HEK293T (cell line): ENCODE data around the gene KCNA1.

Experiments used
- ARNT ChIP-seq: fragments of 450-650 bp; IDR thresholded peaks from 2 replicates; pipeline ENCODE4 v1.6.1; 2017; ENCODE audit warnings: mild to moderate bottlenecking
- BHLHE40 ChIP-seq: fragments of 450-650 bp; IDR thresholded peaks from 2 replicates; pipeline ENCODE4 v1.6.1; 2016; ENCODE audit warnings: mild to moderate bottlenecking, moderate library complexity, borderline replicate concordance
- ELF4 ChIP-seq: fragments of 450-650 bp; IDR thresholded peaks from 2 replicates; pipeline ENCODE4 v1.6.1; 2017; ENCODE audit warnings: antibody characterized with exemption
- FOXA1 ChIP-seq: fragments of 450-650 bp; IDR thresholded peaks from 2 replicates; pipeline ENCODE4 v1.6.1; 2016; ENCODE audit warnings: mild to moderate bottlenecking
- FOXK2 ChIP-seq: fragments of 450-650 bp; IDR thresholded peaks from 2 replicates; pipeline ENCODE4 v1.6.1; 2016; ENCODE audit warnings: mild to moderate bottlenecking
- HDGF ChIP-seq: fragments of 450-650 bp; IDR thresholded peaks from 2 replicates; pipeline ENCODE4 v1.6.1; 2017; ENCODE audit warnings: antibody characterized with exemption, borderline replicate concordance
- LEF1 ChIP-seq: fragments of 450-650 bp; IDR thresholded peaks from 2 replicates; pipeline ENCODE4 v1.6.1; 2017; ENCODE audit warnings: mild to moderate bottlenecking, borderline replicate concordance
- NFRKB ChIP-seq: fragments of 450-650 bp; IDR thresholded peaks from 2 replicates; pipeline ENCODE4 v1.6.1; 2016; ENCODE audit warnings: mild to moderate bottlenecking, moderate library complexity
- PKNOX1 ChIP-seq: fragments of 450-650 bp; IDR thresholded peaks from 2 replicates; pipeline ENCODE4 v1.6.1; 2016
- SP1 ChIP-seq: fragments of 450-650 bp; IDR thresholded peaks from 2 replicates; pipeline ENCODE4 v1.6.1; 2017
- SUZ12 ChIP-seq: fragments of 450-650 bp; IDR thresholded peaks from 2 replicates; pipeline ENCODE4 v1.6.1; 2016; ENCODE audit warnings: mild to moderate bottlenecking

- TF ChIP-seq FOXA1 = no peak
- TF ChIP-seq SP1 = no peak
- no peak for TF ChIP-seq PKNOX1
- TF ChIP-seq FOXK2 = no peak
- TF ChIP-seq HDGF = no peak
- TF ChIP-seq BHLHE40 = no peak
- TF ChIP-seq ELF4 = no peak
- no peak for TF ChIP-seq NFRKB
- TF ChIP-seq SUZ12 = no peak
- TF ChIP-seq LEF1 = no peak
- TF ChIP-seq ARNT = no peak
Measured at GRCh38 chr12:4891866-4892265, 17.8 kb upstream of the KCNA1 start.
